ENCODE data around the gene SORCS2. TPM values are rescaled to one million over a fixed set of nuclear protein-coding genes. Genes with fewer than 3 reads are reported as not detected.

The SORCS2 gene
- polyA plus RNA-seq, 1 donor (not counting 4 experiments of a cell fraction or from before 2014, with no cell fraction given): 0.09 TPM

- Histone ChIP-seq H2AFZ (ENCODE audit: control insufficient read depth, low read length) (no peak overlapping the region), H4K20me1 (ENCODE audit: control insufficient read depth, extremely low read depth, insufficient read depth, low read length) (no peaks in the 10 kb centered on the region), H3K9ac (ENCODE audit: control insufficient read depth, extremely low read depth, insufficient read depth, low read length) (no peak overlapping the region), H3K4me1 (ENCODE audit: control insufficient read depth, extremely low read depth, insufficient read depth, low read length) (no peaks in the 10 kb centered on the region), H3K9me1 (ENCODE audit: control insufficient read depth, extremely low read depth, insufficient read depth, low read length) (no peaks in the 10 kb centered on the region), H3K79me2 (ENCODE audit: control insufficient read depth, insufficient read depth, low read length) (no peaks in the 10 kb centered on the region), H3K27me3 (ENCODE audit: control insufficient read depth, extremely low read depth, insufficient read depth, low read length) (no peaks in the 10 kb centered on the region), H3K4me2 (ENCODE audit: control insufficient read depth, extremely low read depth, insufficient read depth, low read depth, low read length) (no peak overlapping the region), H3K27ac (ENCODE audit: control insufficient read depth, insufficient read depth, low read length) (no peak overlapping the region), H3K9me3 (ENCODE audit: control insufficient read depth, low read depth, low read length) (no peaks in the 10 kb centered on the region), H3K4me3 (ENCODE audit: control insufficient read depth in 2 of 3, extremely low read depth in 1 of 3, insufficient read depth in 2 of 3, low read depth in 1 of 3, low read length in 3 of 3) (no peak overlapping the region), H3K36me3 (ENCODE audit: control insufficient read depth in 2 of 2, extremely low read depth in 1 of 2, insufficient read depth in 2 of 2, low read length in 2 of 2) (peaks cover 22 to 41% of the 10 kb centered on the region in 2 experiments)
- dilution Hi-C loops (cut with MboI; ENCODE audit: extremely low pct_ligation_motif_present, low sequenced_read_pairs): no loop called here
- FAIRE-seq (no peak), DNase-seq (ENCODE audit: low read depth, low spot score) (no peak)
- no peak for TF ChIP-seq CTCF (optimal IDR thresholded peaks at IDR 0.05 in 1 of 3, IDR thresholded peaks at IDR 0.05 in 1 of 3, conservative IDR thresholded peaks at IDR 0.05 in 1 of 3; ENCODE audit: extremely low read depth in 1 of 3, insufficient read depth in 2 of 3, low read length in 3 of 3)
- no peak for TF ChIP-seq EZH2 (IDR thresholded peaks at IDR 0.05; ENCODE audit: low read length)
These were observed 589.7 kb downstream of the SORCS2 start for GRCh38 chr4:7781993-7782392.

- FAIRE-seq (no peak), DNase-seq (ENCODE audit: low read depth, low spot score) (no peak)
- no peak overlapping the region for H3K9ac ChIP-seq (ENCODE audit: control insufficient read depth, extremely low read depth, insufficient read depth, low read length)
- H3K27me3 ChIP-seq (ENCODE audit: control insufficient read depth, extremely low read depth, insufficient read depth, low read length): no peaks in the 10 kb centered on the region
- TF ChIP-seq EZH2 (IDR thresholded peaks at IDR 0.05; ENCODE audit: low read length): no peak
- H3K4me3 ChIP-seq (ENCODE audit: control insufficient read depth in 2 of 3, extremely low read depth in 1 of 3, insufficient read depth in 2 of 3, low read depth in 1 of 3, low read length in 3 of 3): no peak overlapping the region
- H4K20me1 ChIP-seq (ENCODE audit: control insufficient read depth, extremely low read depth, insufficient read depth, low read length): no peaks in the 10 kb centered on the region
- H3K79me2 ChIP-seq (ENCODE audit: control insufficient read depth, insufficient read depth, low read length): no peaks in the 10 kb centered on the region
- no peaks in the 10 kb centered on the region for H3K9me1 ChIP-seq (ENCODE audit: control insufficient read depth, extremely low read depth, insufficient read depth, low read length)
- H3K9me3 ChIP-seq (ENCODE audit: control insufficient read depth, low read depth, low read length): no peaks in the 10 kb centered on the region
- H3K27ac ChIP-seq (ENCODE audit: control insufficient read depth, insufficient read depth, low read length): no peak overlapping the region
- peaks cover 20 to 35% of the 10 kb centered on the region in 2 experiments for H3K36me3 ChIP-seq (ENCODE audit: control insufficient read depth in 2 of 2, extremely low read depth in 1 of 2, insufficient read depth in 2 of 2, low read length in 2 of 2)
- H3K4me1 ChIP-seq (ENCODE audit: control insufficient read depth, extremely low read depth, insufficient read depth, low read length): no peaks in the 10 kb centered on the region
- H3K4me2 ChIP-seq (ENCODE audit: control insufficient read depth, extremely low read depth, insufficient read depth, low read depth, low read length): no peak overlapping the region
- H2AFZ ChIP-seq (ENCODE audit: control insufficient read depth, low read length): no peak overlapping the region
- dilution Hi-C loops (cut with MboI; ENCODE audit: extremely low pct_ligation_motif_present, low sequenced_read_pairs): no loop called here
These were observed 590.4 kb downstream of the SORCS2 start for GRCh38 chr4:7782783-7783182.

- Histone ChIP-seq H2AFZ (ENCODE audit: control insufficient read depth, low read length) (no peak overlapping the region), H3K4me2 (ENCODE audit: control insufficient read depth, extremely low read depth, insufficient read depth, low read depth, low read length) (no peak overlapping the region), H3K9me1 (ENCODE audit: control insufficient read depth, extremely low read depth, insufficient read depth, low read length) (no peaks in the 10 kb centered on the region), H3K9ac (ENCODE audit: control insufficient read depth, extremely low read depth, insufficient read depth, low read length) (no peak overlapping the region), H3K4me1 (ENCODE audit: control insufficient read depth, extremely low read depth, insufficient read depth, low read length) (no peaks in the 10 kb centered on the region), H3K4me3 (ENCODE audit: control insufficient read depth in 2 of 3, extremely low read depth in 1 of 3, insufficient read depth in 2 of 3, low read depth in 1 of 3, low read length in 3 of 3) (no peak overlapping the region), H3K27ac (ENCODE audit: control insufficient read depth, insufficient read depth, low read length) (no peak overlapping the region), H3K36me3 (ENCODE audit: control insufficient read depth in 2 of 2, extremely low read depth in 1 of 2, insufficient read depth in 2 of 2, low read length in 2 of 2) (peaks cover 12 to 29% of the 10 kb centered on the region in 2 experiments), H3K27me3 (ENCODE audit: control insufficient read depth, extremely low read depth, insufficient read depth, low read length) (no peaks in the 10 kb centered on the region), H3K9me3 (ENCODE audit: control insufficient read depth, low read depth, low read length) (no peaks in the 10 kb centered on the region), H3K79me2 (ENCODE audit: control insufficient read depth, insufficient read depth, low read length) (no peaks in the 10 kb centered on the region), H4K20me1 (ENCODE audit: control insufficient read depth, extremely low read depth, insufficient read depth, low read length) (no peaks in the 10 kb centered on the region)
- TF ChIP-seq EZH2 (IDR thresholded peaks at IDR 0.05; ENCODE audit: low read length) (no peak), CTCF (optimal IDR thresholded peaks at IDR 0.05 in 1 of 3, IDR thresholded peaks at IDR 0.05 in 1 of 3, conservative IDR thresholded peaks at IDR 0.05 in 1 of 3; ENCODE audit: extremely low read depth in 1 of 3, insufficient read depth in 2 of 3, low read length in 3 of 3) (no peak)
- DNase-seq (ENCODE audit: low read depth, low spot score) (no peak), FAIRE-seq (no peak)
- dilution Hi-C loops (cut with MboI; ENCODE audit: extremely low pct_ligation_motif_present, low sequenced_read_pairs): no loop called here
These were observed 591.2 kb downstream of the SORCS2 start for GRCh38 chr4:7783541-7783940.

Data from keratinocyte (primary cell).